GM19025 (cell line): ENCODE measurements around the gene ZNF91.
"Not testable (repeated sequence)": the region's sequence is repeated elsewhere in the genome, so short reads cannot be mapped to it uniquely, and the experiment has no call there.

ENCODE experiments used
- ATAC-seq: cut with Tn5 transposase; IDR thresholded peaks from one replicate; pipeline ENCODE4 v1.9.1; 2021; ENCODE audit warnings: mild to moderate bottlenecking, low read depth, moderate library complexity; ENCODE audit not compliant: unreplicated experiment

The ZNF91 gene

GRCh38 chr19:23321403-23321802, 73.9 kb downstream of the ZNF91 start:
- ATAC-seq: not testable (repeated sequence)

GRCh38 chr19:23319571-23319970, 75.7 kb downstream of the ZNF91 start:
- not testable (repeated sequence) for ATAC-seq

- not testable (repeated sequence) for ATAC-seq
These were observed 76.3 kb downstream of the ZNF91 start for GRCh38 chr19:23318941-23319340.

GRCh38 chr19:23318143-23318542, 77.1 kb downstream of the ZNF91 start:
- ATAC-seq: no peak

GRCh38 chr19:23315286-23315685, 80.0 kb downstream of the ZNF91 start:
- no peak for ATAC-seq

- no peak for ATAC-seq
These were observed 80.6 kb downstream of the ZNF91 start for GRCh38 chr19:23314505-23315251.

- no peak for ATAC-seq
These were observed 82.1 kb downstream of the ZNF91 start for GRCh38 chr19:23313196-23313595.

- ATAC-seq: no peak
These were observed 82.8 kb downstream of the ZNF91 start for GRCh38 chr19:23312515-23312914.

GRCh38 chr19:23311551-23311950, 83.7 kb downstream of the ZNF91 start:
- ATAC-seq: no peak

GRCh38 chr19:23310729-23311211, 84.5 kb downstream of the ZNF91 start:
- no peak for ATAC-seq

GRCh38 chr19:23309926-23310325, 85.3 kb downstream of the ZNF91 start:
- ATAC-seq: no peak

GRCh38 chr19:23305555-23305954, 89.7 kb downstream of the ZNF91 start:
- ATAC-seq: no peak

GRCh38 chr19:23304238-23304637, 91.0 kb downstream of the ZNF91 start:
- no peak for ATAC-seq

- ATAC-seq: no peak
These were observed 101.1 kb downstream of the ZNF91 start for GRCh38 chr19:23294141-23294540.

- not testable (repeated sequence) for ATAC-seq
These were observed 105.3 kb downstream of the ZNF91 start for GRCh38 chr19:23289966-23290365.
